ENCODE measurements around the gene KCTD16. TPM values are rescaled to one million over a fixed set of nuclear protein-coding genes. Genes with fewer than 3 reads are reported as not detected.

The KCTD16 gene
- total and polyA plus RNA-seq, 12 donors = 0.04 to 2.1 (median 0.48) TPM; not detected in 1

- 70 to 85% (median 81%) methylated on average over 4 of the region's 4 CpGs for WGBS, 4 donors
- H3K27me3 ChIP-seq = no peaks in the 10 kb centered on the region
- H3K27ac ChIP-seq = no peak overlapping the region
- H3K4me3 ChIP-seq = no peak overlapping the region
- no peaks in the 10 kb centered on the region for H3K36me3 ChIP-seq (replicated peaks in 1 of 2)
- no peaks in the 10 kb centered on the region for H3K9me3 ChIP-seq (replicated peaks in 1 of 3)
- TF ChIP-seq CTCF (IDR thresholded peaks at IDR 0.05) (no peak), POLR2A (IDR thresholded peaks at IDR 0.05) (no peak)
- H3K4me1 ChIP-seq (replicated peaks in 1 of 2) = no peaks in the 10 kb centered on the region
- intact Hi-C loops (cut with DNase I) = no loop called here
- no peak for DNase-seq
These were observed 262.6 kb downstream of the KCTD16 start for GRCh38 chr5:144433140-144433822.

- WGBS, 4 donors = 54 to 68% (median 61%) methylated on average over 3 of the region's 3 CpGs
- no peaks in the 10 kb centered on the region for H3K27me3 ChIP-seq
These were observed 263.2 kb downstream of the KCTD16 start for GRCh38 chr5:144433893-144434292.

GRCh38 chr5:144436007-144436406 lies 265.3 kb downstream of the KCTD16 start:
- H3K27ac ChIP-seq = no peak overlapping the region
- DNase-seq = no peak
- no peak for TF ChIP-seq POLR2A (IDR thresholded peaks at IDR 0.05)
- no peak overlapping the region for H3K4me3 ChIP-seq
- no peaks in the 10 kb centered on the region for H3K36me3 ChIP-seq (replicated peaks in 1 of 2)
- WGBS, 4 donors = 83 to 88% (median 85%) methylated on average over 1 of the region's 1 CpG
- H3K4me1 ChIP-seq (replicated peaks in 1 of 2) = no peaks in the 10 kb centered on the region
- H3K9me3 ChIP-seq (replicated peaks in 1 of 3) = no peaks in the 10 kb centered on the region
- H3K27me3 ChIP-seq = no peaks in the 10 kb centered on the region
- intact Hi-C loops (cut with DNase I) = no loop called here

More at GRCh38 chr5:144433893-144434292, 263.2 kb downstream of the KCTD16 start:
- Histone ChIP-seq H3K4me3 (no peak overlapping the region), H3K27ac (no peak overlapping the region), H3K4me1 (replicated peaks in 1 of 2) (no peaks in the 10 kb centered on the region), H3K36me3 (replicated peaks in 1 of 2) (no peaks in the 10 kb centered on the region), H3K9me3 (replicated peaks in 1 of 3) (no peaks in the 10 kb centered on the region)
- intact Hi-C loops (cut with DNase I) = no loop called here
- DNase-seq = no peak
- TF ChIP-seq POLR2A (IDR thresholded peaks at IDR 0.05) (no peak), CTCF (IDR thresholded peaks at IDR 0.05) (no peak)

DNA sequence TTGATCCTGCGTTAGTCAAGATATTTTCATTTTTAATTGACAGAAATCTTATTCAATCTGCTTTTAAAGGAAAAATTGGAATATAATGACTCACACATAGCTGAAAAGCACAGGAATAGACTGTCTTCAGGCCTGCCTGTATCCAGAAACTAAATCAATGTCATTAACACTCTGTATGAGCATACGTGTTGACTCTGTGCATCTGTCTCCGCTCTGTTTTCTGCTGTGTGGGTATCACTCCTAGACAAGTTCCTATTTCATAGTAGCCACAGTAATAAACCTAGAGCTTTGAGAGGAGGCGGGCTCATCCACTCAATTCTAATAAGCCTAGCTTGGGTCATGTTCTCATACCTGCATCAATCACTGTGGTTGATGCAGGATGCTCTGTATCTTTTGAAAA lies 267.6 kb downstream of the KCTD16 start:
- intact Hi-C loops (cut with DNase I) = no loop called here
- DNase-seq = no peak
- 65 to 83% (median 79%) methylated on average over 4 of the region's 4 CpGs for WGBS, 4 donors

More for the DNA sequence above, 267.6 kb downstream of the KCTD16 start:
- TF ChIP-seq CTCF (IDR thresholded peaks at IDR 0.05) (no peak), POLR2A (IDR thresholded peaks at IDR 0.05) (no peak)
- H3K4me1 ChIP-seq (replicated peaks in 1 of 2) = no peaks in the 10 kb centered on the region
- peaks cover 0 to 5% (median 0%) of the 10 kb centered on the region in 3 donors for H3K9me3 ChIP-seq (replicated peaks in 1 of 3)
- no peaks in the 10 kb centered on the region for H3K27me3 ChIP-seq
- H3K36me3 ChIP-seq (replicated peaks in 1 of 2) = no peaks in the 10 kb centered on the region
- no peak overlapping the region for H3K27ac ChIP-seq
- no peak overlapping the region for H3K4me3 ChIP-seq
